HG03457 (cell line): Measurements from ENCODE around the gene PLCE1.

Experiments
- ATAC-seq: cut with Tn5 transposase; IDR thresholded peaks from one replicate; pipeline ENCODE4 v1.9.1; 2021; ENCODE audit warnings: moderate number of reproducible peaks; ENCODE audit not compliant: unreplicated experiment

The PLCE1 gene

DNA sequence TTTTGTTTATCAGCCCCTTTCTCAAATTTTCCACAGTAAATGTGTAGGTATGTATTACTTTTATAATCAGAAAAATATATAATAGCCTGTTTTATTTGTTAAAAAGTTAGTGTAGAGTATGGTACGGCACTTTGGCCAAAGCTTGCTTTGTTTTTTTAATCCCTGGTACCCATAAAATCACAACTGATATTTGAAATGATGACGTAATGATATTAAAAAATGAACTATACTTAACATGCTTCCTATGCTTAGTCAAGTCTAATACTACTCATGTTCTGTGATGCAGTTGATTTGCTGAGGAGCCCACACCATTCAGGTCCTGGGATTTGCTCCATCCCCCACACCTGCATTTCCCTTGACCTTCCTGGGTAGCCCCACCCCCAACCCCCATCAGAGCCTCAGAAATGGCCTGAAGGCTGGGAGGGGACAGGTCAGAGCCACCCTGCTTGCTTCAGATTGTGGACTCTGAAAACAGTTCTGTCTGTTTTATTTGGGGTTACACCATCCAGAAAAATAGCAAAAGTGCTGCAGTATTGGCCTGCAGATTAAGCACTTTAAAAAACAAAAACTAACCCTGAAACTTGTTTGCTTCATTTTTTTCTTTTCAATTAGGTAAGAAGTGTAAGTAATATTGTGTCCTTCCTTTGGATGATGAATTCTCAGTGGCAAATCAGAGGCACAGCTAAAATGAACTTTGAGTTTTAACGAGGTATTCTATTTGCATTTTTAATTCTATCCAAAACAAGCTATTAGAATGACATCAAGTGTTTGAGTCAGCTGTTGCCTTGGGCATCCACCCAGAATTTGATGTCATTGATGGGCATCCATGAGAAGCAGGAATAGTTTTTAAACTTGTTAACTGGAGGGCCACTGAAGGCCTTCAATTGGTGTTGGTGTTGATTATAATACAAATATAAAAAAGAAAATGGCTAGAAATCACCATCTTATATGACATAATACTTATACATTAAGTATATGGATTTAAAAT lies 23.3 kb downstream of the PLCE1 start:
- no peak for ATAC-seq

DNA sequence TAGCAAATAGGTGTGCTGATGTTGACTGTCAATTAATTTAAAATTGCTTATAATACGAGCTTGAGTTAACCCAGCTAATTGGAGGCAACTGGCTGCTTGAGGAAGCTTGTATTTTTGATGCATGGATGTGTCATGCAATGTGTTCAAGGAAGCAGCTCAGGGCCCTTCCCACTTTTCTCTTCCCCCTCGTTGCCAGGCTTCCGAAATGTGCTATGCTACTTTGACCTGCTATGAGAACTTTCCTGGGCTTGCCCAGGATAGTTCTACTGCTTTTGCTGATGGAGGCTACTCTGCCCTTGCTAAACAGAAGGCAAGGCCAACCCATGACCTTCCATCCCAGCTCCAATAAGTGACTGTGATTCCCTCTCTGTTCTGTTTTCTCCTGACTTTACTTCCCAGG lies 24.4 kb downstream of the PLCE1 start:
- ATAC-seq, result no peak

DNA sequence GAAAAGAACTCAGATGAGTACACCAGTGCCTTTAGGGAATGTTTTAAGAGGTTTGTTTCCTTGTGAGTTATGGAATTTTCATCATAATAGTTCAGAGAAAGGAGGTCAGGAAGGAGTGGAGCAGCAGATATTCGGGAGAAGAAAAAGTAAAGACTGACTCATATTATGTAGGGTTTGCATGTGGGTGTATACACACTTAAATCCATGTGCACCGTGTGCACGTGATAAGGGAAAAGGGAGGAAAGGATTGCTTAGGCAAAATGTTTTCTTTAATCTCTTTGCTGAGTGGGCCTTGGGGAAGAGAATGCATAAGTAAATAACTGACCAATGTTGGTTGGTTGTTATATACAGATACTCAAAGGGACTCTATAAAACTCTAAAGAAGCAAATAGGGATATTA lies 30.2 kb downstream of the PLCE1 start:
- no peak for ATAC-seq

- ATAC-seq, result no peak
Measured at GRCh38 chr10:94024407-94024806, 30.7 kb downstream of the PLCE1 start.

- ATAC-seq, result no peak
Measured at GRCh38 chr10:94025806-94026205, 32.1 kb downstream of the PLCE1 start.

GRCh38 chr10:94027197-94027596 lies 33.5 kb downstream of the PLCE1 start:
- ATAC-seq, result no peak

GRCh38 chr10:94029955-94030354 lies 36.2 kb downstream of the PLCE1 start:
- ATAC-seq, result no peak

GRCh38 chr10:94035982-94036765 lies 42.4 kb downstream of the PLCE1 start:
- no peak for ATAC-seq

DNA sequence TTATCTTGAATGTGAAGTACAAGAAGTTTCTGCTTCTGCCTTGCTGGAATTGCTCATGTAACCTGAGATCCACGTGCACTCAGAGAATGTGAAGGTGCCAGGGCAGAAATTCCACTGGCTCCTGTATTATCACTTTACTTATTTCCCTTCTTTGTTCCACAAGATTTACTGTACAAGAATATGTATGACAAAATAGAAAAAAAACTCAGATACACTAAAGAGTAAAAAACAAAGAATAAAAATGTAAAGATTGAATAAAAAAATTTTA lies 43.0 kb downstream of the PLCE1 start:
- ATAC-seq, result no peak

- no peak for ATAC-seq
Measured at GRCh38 chr10:94037286-94037685, 43.6 kb downstream of the PLCE1 start.

DNA sequence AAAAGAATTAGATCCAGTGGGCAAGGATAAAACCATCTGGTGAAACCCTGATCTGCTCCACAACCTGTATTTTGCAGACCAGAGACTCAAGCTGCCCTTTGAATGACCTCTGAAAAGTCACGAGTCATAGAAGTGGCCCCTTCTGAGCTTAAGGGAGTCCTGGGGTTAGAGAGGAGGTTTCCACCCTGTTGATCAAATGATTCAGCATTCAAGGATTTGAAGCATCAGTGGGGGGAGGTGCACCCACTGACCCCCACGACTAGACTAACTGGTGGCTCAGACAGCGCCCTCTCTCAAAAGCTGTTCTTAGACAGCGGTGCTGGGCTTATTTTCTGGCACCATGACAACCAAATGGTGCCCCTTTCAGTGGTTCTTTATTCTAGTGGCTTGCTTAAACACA lies 44.3 kb downstream of the PLCE1 start:
- no peak for ATAC-seq

- no peak for ATAC-seq
Measured at GRCh38 chr10:94041206-94041605, 47.5 kb downstream of the PLCE1 start.

GRCh38 chr10:94042001-94042833 lies 48.5 kb downstream of the PLCE1 start:
- no peak for ATAC-seq

DNA sequence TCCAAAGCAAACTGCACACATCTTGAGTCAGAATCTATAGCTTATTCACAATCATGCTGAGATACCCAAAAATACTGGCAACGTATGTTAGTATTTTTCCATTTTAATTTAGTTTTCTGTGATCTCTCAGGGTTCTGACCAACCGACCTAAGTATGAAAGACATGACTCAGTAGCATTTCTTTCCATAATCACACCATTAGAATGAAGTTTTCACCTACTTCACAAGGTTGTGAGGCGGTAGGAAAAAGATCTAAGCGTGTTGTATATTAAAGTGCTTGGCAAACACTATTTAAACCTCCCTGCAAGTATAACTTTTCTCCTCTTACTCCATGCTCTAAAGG lies 49.1 kb downstream of the PLCE1 start:
- ATAC-seq, result no peak
